SIG-M5 treated with dmso at 0.1 percent for 504 hours (cell line): ENCODE results near the gene FAM83D.

Experiments
- DNase-seq: peaks from one replicate; lab custom pipeline; 2025; ENCODE audit not compliant: unreplicated experiment; lab: John Stamatoyannopoulos, UW

FAM83D gene

GRCh38 chr20:38894091-38894847, 31.9 kb upstream of the FAM83D start:
- DNase-seq = no peak

GRCh38 chr20:38895098-38895949, 30.9 kb upstream of the FAM83D start:
- no peak for DNase-seq

- no peak for DNase-seq
These were observed 30.1 kb upstream of the FAM83D start for GRCh38 chr20:38896009-38896594.

- no peak for DNase-seq
These were observed 28.9 kb upstream of the FAM83D start for GRCh38 chr20:38897267-38897666.

GRCh38 chr20:38900606-38901005, 25.6 kb upstream of the FAM83D start:
- no peak for DNase-seq

- no peak for DNase-seq
These were observed 23.6 kb upstream of the FAM83D start for GRCh38 chr20:38902601-38903000.

GRCh38 chr20:38903335-38903734, 22.9 kb upstream of the FAM83D start:
- no peak for DNase-seq

- DNase-seq = no peak
These were observed 20.8 kb upstream of the FAM83D start for GRCh38 chr20:38905375-38905774.

GRCh38 chr20:38907918-38908677, 18.1 kb upstream of the FAM83D start:
- no peak for DNase-seq

- DNase-seq = no peak
These were observed 10.9 kb upstream of the FAM83D start for GRCh38 chr20:38915355-38915754.

GRCh38 chr20:38917657-38918056, 8.6 kb upstream of the FAM83D start:
- no peak for DNase-seq

- no peak for DNase-seq
These were observed 8.0 kb upstream of the FAM83D start for GRCh38 chr20:38918172-38918571.

GRCh38 chr20:38919683-38920082, 6.5 kb upstream of the FAM83D start:
- no peak for DNase-seq

- no peak for DNase-seq
These were observed 5.8 kb upstream of the FAM83D start for GRCh38 chr20:38920411-38920810.

GRCh38 chr20:38920851-38921250, 5.4 kb upstream of the FAM83D start:
- DNase-seq = no peak

GRCh38 chr20:38924718-38925117, 1.5 kb upstream of the FAM83D start:
- no peak for DNase-seq

- DNase-seq = no peak
These were observed 858 bp downstream of the FAM83D start for GRCh38 chr20:38926934-38927616.

- DNase-seq = peak; percentile 36
These were observed 1.8 kb downstream of the FAM83D start for GRCh38 chr20:38927902-38928578.

- DNase-seq = no peak
These were observed 4.0 kb downstream of the FAM83D start for GRCh38 chr20:38930242-38930569.

GRCh38 chr20:38931984-38932383, 5.8 kb downstream of the FAM83D start:
- DNase-seq = no peak
